SJSA1 (cell line): Measurements from ENCODE around the gene TMEM176B. TPM values are rescaled to one million over a fixed set of nuclear protein-coding genes. Genes with fewer than 3 reads are reported as not detected.

ENCODE experiments used
- DNase-seq, 2 experiments: peaks; one replicate each; pipeline ENCODE4 v3.0.0-alpha.2; 2015 to 2020; ENCODE audit warnings: low spot score in 2 of 2, low read depth in 1 of 2
- H3K27ac ChIP-seq: fragments of 250-450 bp; sonication (Bioruptor Pico); 2 replicates; pipeline ENCODE4 v1.5.1; 2020; ENCODE audit warnings: mild to moderate bottlenecking, moderate library complexity
- H3K27me3 ChIP-seq: fragments of 250-450 bp; sonication (Bioruptor Pico); replicated peaks from 2 replicates; pipeline ENCODE4 v1.5.1; 2020; ENCODE audit warnings: mild to moderate bottlenecking, moderate library complexity
- H3K36me3 ChIP-seq: fragments of 250-450 bp; sonication (Bioruptor Pico); 2 replicates; pipeline ENCODE4 v1.5.1; 2020; ENCODE audit warnings: mild to moderate bottlenecking
- H3K4me1 ChIP-seq: fragments of 250-450 bp; sonication (Bioruptor Pico); replicated peaks from 2 replicates; pipeline ENCODE4 v1.6.1; 2021; ENCODE audit warnings: mild to moderate bottlenecking
- H3K4me3 ChIP-seq: fragments of 250-450 bp; sonication (Bioruptor Pico); 2 replicates; pipeline ENCODE4 v1.5.1; 2020; ENCODE audit warnings: mild to moderate bottlenecking
- H3K9me3 ChIP-seq: fragments of 250-450 bp; sonication (Bioruptor Pico); replicated peaks from 2 replicates; pipeline ENCODE4 v1.5.1; 2020; ENCODE audit warnings: mild to moderate bottlenecking
- total RNA-seq: library from RNA; depleted of rRNA; stranded (reverse); fragments of >200 nt; shearing (Covaris generic); gene quantifications from 2 replicates; pipeline ENCODE4 v1.2.3, GENCODE V29; 2014

Gene TMEM176B
- total RNA-seq, 1 experiment from 2014 or later: not detected

DNA sequence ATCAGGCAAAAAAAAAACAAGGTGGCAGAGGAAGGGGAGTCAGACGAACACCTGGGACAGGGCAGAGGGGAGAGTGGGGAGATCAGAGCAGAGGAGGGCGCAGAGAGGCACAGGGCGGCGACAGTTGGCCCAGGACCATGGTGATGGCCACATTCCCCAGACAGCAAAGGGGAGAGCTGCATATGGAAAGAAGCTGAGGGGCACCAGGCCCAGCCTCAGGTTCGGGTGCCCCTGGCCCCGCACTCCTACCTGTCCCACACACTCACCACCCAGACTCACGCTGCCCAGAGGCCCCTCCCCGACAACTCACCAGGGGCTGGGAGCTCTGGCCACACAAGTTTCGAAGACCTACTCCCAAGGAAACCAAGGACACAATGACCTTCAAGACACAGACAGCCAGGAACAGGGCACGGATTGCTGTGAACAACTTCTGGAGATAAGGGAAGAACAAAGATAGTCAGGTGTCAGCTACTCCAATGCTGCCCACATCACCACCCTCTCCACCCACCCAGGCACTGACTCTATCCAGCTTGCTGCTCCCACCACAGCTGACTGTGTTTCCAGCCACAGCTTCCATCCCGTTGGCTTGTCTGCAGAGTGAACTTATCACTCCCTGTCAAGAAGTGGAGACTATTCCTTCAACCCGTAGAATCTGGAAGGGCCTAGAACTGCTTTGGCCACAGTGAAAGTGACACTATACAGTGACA is 8.3 kb downstream of the TMEM176B start:
- Histone ChIP-seq H3K4me1 (no peaks in the 10 kb centered on the region), H3K9me3 (no peaks in the 10 kb centered on the region), H3K27me3 (peaks cover 15% of the 10 kb centered on the region), H3K36me3 (no peaks in the 10 kb centered on the region), H3K4me3 (no peak overlapping the region), H3K27ac (no peak overlapping the region)
- no peak for DNase-seq

DNA sequence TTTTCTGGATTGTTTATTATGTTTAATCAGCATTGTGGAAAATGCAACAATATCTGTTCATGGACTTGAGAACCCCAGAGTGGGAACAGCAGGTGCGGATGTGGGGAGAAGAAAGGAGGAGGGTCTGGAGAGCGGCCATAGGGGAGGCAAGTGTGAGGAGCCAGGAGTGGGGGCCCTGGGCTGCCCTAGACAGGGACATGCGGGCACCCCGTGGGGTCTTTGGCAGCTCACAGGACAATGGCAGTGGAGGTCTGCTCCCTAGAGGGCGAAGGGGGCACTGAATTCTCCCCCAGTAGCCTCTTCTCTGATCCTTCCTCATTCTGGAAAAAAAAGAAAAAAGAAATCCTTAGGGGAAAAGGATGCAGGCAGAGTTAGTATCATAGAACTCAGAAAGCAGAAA is 8.9 kb downstream of the TMEM176B start:
- H3K36me3 ChIP-seq: no peaks in the 10 kb centered on the region
- DNase-seq: no peak
- no peaks in the 10 kb centered on the region for H3K4me1 ChIP-seq
- H3K9me3 ChIP-seq: no peaks in the 10 kb centered on the region
- peaks cover 15% of the 10 kb centered on the region for H3K27me3 ChIP-seq
- H3K27ac ChIP-seq: no peak overlapping the region
- H3K4me3 ChIP-seq: no peak overlapping the region

DNA sequence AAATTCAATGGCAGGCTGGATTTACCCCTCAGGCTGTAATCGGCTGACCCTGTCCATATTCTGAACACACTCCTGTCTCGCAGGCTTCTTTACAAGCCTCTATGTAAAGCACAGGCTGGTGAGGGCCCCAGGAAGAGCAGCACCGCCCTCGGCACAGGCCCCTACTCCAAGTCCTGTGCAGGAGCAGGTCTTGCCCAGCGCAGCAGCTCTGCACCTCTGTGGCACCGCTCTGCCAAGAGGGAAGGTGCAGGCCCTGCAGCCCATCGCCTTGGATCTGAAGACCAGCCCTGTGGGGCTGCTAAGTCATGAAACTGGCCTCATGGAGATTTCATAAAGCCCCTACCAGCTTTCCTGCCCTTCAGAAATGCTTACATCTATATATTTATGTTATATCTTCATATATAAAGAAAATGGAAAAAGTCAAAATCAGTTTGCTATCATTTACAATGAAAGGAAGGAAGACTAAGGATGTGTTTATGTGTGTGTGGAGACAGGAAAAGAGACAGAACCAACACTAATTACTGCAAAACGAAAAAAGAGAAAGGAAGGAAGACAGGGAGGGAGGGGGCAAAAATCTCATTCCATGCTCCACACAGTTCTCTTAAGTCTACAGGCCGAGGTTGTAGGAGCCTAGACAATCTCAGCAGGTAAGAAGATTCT is 9.6 kb downstream of the TMEM176B start:
- Histone ChIP-seq H3K27me3 (peaks cover 15% of the 10 kb centered on the region), H3K4me3 (no peak overlapping the region), H3K4me1 (no peaks in the 10 kb centered on the region), H3K36me3 (no peaks in the 10 kb centered on the region), H3K9me3 (no peaks in the 10 kb centered on the region), H3K27ac (no peak overlapping the region)
- DNase-seq: no peak

DNA sequence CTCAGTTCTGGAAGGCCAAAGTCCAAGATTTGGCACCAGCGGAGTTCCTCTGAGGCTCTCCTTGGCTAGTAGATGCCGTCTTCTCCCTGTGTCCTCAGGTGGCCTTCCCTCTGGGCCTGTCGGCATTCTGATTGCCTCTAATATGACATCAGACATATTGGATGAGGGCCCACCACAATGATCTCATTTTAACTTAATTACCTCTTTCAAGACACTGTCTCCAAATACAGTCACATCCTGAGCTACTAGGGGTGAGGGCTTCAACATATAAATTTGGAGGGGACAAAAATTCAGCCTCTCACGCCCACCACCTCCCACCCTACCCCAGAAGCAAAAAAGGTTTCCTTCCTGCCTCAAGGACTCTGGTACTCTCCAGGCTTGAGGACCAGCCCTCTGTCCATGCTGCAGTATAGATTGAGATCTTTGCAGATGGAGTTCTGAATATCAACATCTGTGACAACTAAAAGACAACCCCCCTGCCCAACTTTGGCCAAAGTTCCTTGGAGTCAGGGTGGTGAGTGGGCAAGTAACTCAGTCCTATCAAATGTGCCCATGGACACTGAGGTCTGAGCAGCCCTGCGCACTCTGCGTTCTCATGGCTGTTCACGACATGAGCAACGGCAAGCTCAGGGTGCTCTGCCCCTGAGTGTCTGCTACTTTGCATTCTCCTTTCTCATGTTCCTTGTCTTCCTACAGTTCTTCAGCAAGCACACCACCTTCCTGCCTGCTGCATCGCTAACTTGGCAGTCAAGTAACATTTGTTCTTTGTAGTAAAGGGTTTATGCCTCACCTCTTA is 11.5 kb downstream of the TMEM176B start:
- no peak for DNase-seq
- Histone ChIP-seq H3K4me3 (no peak overlapping the region), H3K27ac (no peak overlapping the region), H3K27me3 (peaks cover 15% of the 10 kb centered on the region), H3K4me1 (no peaks in the 10 kb centered on the region), H3K36me3 (no peaks in the 10 kb centered on the region), H3K9me3 (no peaks in the 10 kb centered on the region)

DNA sequence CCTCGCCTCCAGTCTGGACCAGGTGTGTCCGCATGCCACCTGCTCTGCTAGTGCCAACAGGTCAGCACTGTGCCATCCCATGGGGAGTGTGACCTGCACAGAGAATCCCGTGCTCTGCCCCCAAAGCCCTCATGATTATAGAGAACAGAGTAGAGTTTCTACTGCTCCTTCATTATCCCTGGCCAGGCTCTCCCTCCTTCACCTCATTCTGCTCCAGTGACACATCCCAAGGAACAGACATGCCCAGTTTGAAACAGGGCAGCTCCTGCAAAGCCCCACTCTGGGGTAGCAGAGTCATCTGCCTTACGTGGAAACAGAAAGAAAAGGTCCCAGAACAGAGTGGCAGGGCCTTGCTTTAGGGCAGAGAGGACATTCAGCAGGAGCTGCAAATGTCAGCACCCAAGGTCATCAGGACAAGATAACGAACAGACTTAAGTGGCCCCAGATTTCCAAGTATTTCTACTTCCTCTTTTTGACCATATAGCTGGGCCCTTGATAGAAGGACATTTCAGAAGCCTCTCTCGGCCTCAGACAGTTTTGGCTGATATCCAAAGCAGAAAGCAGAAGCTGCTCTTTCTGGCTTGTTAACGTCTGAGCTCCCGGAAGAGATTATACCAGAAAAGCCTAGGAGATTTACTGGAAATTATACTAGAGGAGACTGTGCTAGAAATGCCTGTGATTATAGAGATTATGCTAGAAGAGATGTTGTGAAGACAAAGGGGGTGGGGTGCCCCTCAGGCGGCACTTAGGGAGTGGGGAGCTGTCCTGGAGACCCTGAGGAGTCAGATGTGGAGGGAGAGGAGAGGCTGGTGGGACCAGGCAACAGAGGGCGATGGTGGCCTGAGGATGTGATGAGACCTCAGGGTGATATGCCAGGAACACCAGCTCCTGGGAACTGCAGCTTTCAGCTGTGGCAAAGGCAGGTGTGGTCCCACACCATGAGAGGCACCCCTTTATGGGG is 12.6 kb downstream of the TMEM176B start:
- Histone ChIP-seq H3K4me1 (no peaks in the 10 kb centered on the region), H3K27me3 (peaks cover 15% of the 10 kb centered on the region)
- no peak for DNase-seq

GRCh38 chr7:150784954-150785353 is 15.2 kb downstream of the TMEM176B start:
- H3K36me3 ChIP-seq: no peaks in the 10 kb centered on the region
- no peak for DNase-seq
- peaks cover 3% of the 10 kb centered on the region; the same call in 1 of the 2 replicates for H3K27me3 ChIP-seq
- no peaks in the 10 kb centered on the region for H3K9me3 ChIP-seq
- no peak overlapping the region for H3K4me3 ChIP-seq
- H3K27ac ChIP-seq: no peak overlapping the region
- H3K4me1 ChIP-seq: no peaks in the 10 kb centered on the region

More for the DNA sequence above, 12.6 kb downstream of the TMEM176B start:
- Histone ChIP-seq H3K27ac (no peak overlapping the region), H3K4me3 (no peak overlapping the region), H3K9me3 (no peaks in the 10 kb centered on the region), H3K36me3 (no peaks in the 10 kb centered on the region)

- no peak overlapping the region for H3K27ac ChIP-seq
- H3K36me3 ChIP-seq: no peaks in the 10 kb centered on the region
- H3K4me1 ChIP-seq: no peaks in the 10 kb centered on the region
- no peaks in the 10 kb centered on the region for H3K9me3 ChIP-seq
- DNase-seq: no peak
- H3K27me3 ChIP-seq: 0 out of 2 replicates have a peak, but pooled peaks cover 3% of the 10 kb centered on the region
- no peak overlapping the region for H3K4me3 ChIP-seq
Measured at GRCh38 chr7:150784120-150784736, 15.9 kb downstream of the TMEM176B start.

DNA sequence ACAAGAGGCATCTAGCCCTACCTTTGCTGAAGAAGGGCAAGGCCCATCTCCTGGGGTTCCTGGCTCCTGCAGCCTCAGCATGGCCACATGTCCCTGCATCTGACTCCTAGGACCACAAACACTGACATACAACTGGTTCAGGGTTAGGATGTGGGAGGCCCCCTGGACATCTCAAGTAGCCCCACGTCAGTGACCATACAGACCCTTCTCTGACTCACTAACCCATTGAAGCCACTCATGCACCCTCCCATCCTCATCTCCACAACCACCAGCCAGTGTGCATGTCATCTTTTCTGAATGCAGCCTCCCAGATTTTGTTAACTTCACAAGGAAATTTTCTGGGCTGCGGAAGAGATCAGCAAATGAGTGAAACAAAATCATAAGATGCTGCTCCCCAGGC is 18.2 kb downstream of the TMEM176B start:
- H3K27me3 ChIP-seq: peaks cover 1% of the 10 kb centered on the region; the same call in 1 of the 2 replicates
- DNase-seq: no peak
- no peak overlapping the region for H3K4me3 ChIP-seq
- no peak overlapping the region for H3K27ac ChIP-seq
- H3K36me3 ChIP-seq: no peaks in the 10 kb centered on the region
- no peaks in the 10 kb centered on the region for H3K4me1 ChIP-seq
- H3K9me3 ChIP-seq: no peaks in the 10 kb centered on the region

- H3K4me1 ChIP-seq: no peaks in the 10 kb centered on the region
- H3K9me3 ChIP-seq: no peaks in the 10 kb centered on the region
- DNase-seq: no peak
- H3K36me3 ChIP-seq: no peaks in the 10 kb centered on the region
- no peak overlapping the region for H3K4me3 ChIP-seq
- H3K27ac ChIP-seq: no peak overlapping the region
- H3K27me3 ChIP-seq: peaks cover 6% of the 10 kb centered on the region; the same call in 1 of the 2 replicates
Measured at GRCh38 chr7:150781103-150781502, 19.1 kb downstream of the TMEM176B start.

DNA sequence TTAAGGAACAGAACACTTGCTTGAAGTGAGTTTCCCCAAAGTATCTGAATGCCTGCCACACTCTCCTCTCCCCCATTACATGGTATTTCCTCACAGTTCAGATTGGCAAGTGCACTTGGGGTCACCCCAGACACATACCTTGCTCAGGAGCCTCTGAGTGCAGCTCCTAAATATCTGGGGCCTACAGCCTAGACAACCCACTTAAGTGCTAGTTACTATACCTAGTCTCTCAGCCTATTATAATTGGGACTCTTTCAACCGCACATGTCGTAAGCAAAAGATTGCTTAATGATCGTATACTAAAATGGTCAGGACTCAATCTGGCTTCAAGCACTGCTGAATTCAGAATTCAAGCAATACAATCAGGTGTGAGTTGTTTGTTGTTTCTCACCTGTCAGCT is 19.9 kb downstream of the TMEM176B start:
- no peaks in the 10 kb centered on the region for H3K36me3 ChIP-seq
- DNase-seq: no peak
- no peak overlapping the region for H3K27ac ChIP-seq
- peaks cover 6% of the 10 kb centered on the region; the same call in 1 of the 2 replicates for H3K27me3 ChIP-seq
- no peak overlapping the region for H3K4me3 ChIP-seq
- H3K4me1 ChIP-seq: no peaks in the 10 kb centered on the region
- no peaks in the 10 kb centered on the region for H3K9me3 ChIP-seq

DNA sequence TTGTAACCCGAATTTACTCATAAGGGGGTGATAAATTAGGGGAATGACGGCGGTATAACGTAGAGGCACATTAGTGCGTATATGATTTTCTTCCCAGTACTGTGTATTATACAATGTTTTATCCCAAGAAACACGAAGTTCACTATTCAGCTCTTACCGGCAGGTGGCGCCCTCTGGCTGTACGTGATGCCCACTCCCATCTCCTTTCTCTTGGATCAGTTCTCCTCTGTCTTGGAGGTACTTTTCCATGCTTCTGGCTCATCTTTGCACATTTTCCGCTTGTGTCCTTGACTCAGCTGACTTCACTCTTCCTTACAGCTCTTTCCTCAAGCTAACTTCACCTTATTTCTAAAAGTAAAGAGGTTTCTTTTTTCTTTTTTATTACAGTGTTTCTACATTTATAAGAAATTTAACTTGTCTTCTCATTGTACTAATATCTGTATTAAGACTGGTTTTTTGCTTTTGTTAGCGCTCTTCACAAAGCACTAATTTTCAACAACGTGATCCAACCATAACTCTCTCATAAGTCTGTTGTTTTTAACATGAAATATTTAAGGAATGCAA is 21.3 kb downstream of the TMEM176B start:
- no peak overlapping the region for H3K27ac ChIP-seq

DNA sequence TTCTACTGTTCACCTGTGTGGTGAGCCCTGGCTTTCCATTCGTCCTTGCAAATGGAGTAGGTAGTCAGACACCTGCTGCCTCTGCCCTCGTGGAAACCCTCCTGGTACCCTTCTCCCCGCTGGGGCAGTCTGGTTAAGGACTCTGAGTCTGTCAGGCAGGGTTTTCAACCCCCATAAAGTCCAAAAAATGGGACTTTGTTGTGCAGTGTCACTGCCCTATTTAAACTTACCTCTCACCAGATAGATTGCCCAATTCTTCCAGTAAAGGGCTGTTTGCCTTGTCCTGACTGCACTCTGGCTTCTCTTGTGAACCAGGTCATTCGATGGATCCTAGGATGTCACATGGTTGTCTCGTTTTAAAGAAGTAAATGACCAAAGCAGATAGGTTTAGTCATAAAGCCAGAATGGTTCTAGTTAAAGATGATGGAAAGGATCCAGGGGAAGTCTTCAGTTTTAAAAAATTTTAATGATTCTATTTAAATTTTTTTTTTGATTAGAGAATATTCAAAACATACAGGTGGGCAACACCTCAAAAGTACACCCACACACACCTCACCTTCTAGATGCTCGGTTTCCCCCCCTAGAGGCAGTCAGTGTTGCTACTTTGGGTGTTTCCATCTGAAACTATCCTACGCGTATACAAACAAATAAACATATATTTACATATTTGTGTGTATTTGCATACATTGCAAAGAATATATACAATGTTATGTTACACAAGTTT is 22.0 kb downstream of the TMEM176B start:
- Histone ChIP-seq H3K4me3 (no peak overlapping the region), H3K27ac (no peak overlapping the region), H3K27me3 (peaks cover 6% of the 10 kb centered on the region; the same call in 1 of the 2 replicates), H3K9me3 (no peaks in the 10 kb centered on the region), H3K36me3 (no peaks in the 10 kb centered on the region), H3K4me1 (no peaks in the 10 kb centered on the region)
- DNase-seq: no peak

More for the DNA sequence above, 21.3 kb downstream of the TMEM176B start:
- H3K27me3 ChIP-seq: peaks cover 6% of the 10 kb centered on the region; the same call in 1 of the 2 replicates
- H3K9me3 ChIP-seq: no peaks in the 10 kb centered on the region
- no peaks in the 10 kb centered on the region for H3K4me1 ChIP-seq
- H3K36me3 ChIP-seq: no peaks in the 10 kb centered on the region
- H3K4me3 ChIP-seq: no peak overlapping the region
- DNase-seq: peak; percentile 44 to 71
